OCI-LY1 (cell line): ENCODE data around the gene ARL15.

Source experiments
- H2AFZ ChIP-seq: fragments of 200-600 bp; sonication (generic), shearing (Covaris generic); 2 replicates; pipeline ENCODE4 v1.6.0; 2014; ENCODE audit warnings: antibody characterized with exemption, mild to moderate bottlenecking, low read length
- H3F3A ChIP-seq: fragments of 200-600 bp; sonication (generic), shearing (Covaris generic); 2 replicates; pipeline ENCODE4 v1.6.0; 2014; ENCODE audit warnings: mild to moderate bottlenecking, antibody characterized with exemption, low read length, moderate library complexity; ENCODE audit not compliant: insufficient read depth
- H3K27ac ChIP-seq: fragments of 200-600 bp; sonication (generic); 2 replicates; pipeline ENCODE4 v1.5.1; 2014; ENCODE audit warnings: low read length, mixed run types, mild to moderate bottlenecking, low read depth; ENCODE audit not compliant: poor library complexity, severe bottlenecking
- H3K27me3 ChIP-seq: fragments of 200-600 bp; sonication (generic); 2 replicates; pipeline ENCODE4 v1.6.0; 2014; ENCODE audit warnings: antibody characterized with exemption, mild to moderate bottlenecking, low read length, moderate library complexity; ENCODE audit not compliant: insufficient read depth
- H3K36me3 ChIP-seq: fragments of 200-600 bp; sonication (generic); 2 replicates; pipeline ENCODE4 v1.6.1; 2014; ENCODE audit warnings: mild to moderate bottlenecking, antibody characterized with exemption, low read length, moderate library complexity, mixed read lengths; ENCODE audit not compliant: insufficient read depth
- H3K4me1 ChIP-seq: fragments of 200-600 bp; sonication (generic); 2 replicates; pipeline ENCODE4 v1.5.1; 2014; ENCODE audit warnings: mild to moderate bottlenecking, low read length, moderate library complexity; ENCODE audit not compliant: insufficient read depth, severe bottlenecking
- H3K4me2 ChIP-seq: fragments of 200-600 bp; sonication (generic), shearing (Covaris generic); 2 replicates; pipeline ENCODE4 v1.6.1; 2014; ENCODE audit warnings: low read length
- H3K4me3 ChIP-seq: fragments of 200-600 bp; sonication (generic); 2 replicates; pipeline ENCODE4 v1.5.1; 2014; ENCODE audit warnings: low read length, low read depth, mild to moderate bottlenecking, mixed read lengths; ENCODE audit not compliant: poor library complexity, severe bottlenecking
- H3K79me2 ChIP-seq: fragments of 200-600 bp; shearing (Covaris generic); 2 replicates; pipeline ENCODE4 v1.6.1; 2016; ENCODE audit warnings: mixed run types, low read length, mixed read lengths; ENCODE audit not compliant: insufficient read depth
- H3K9ac ChIP-seq: fragments of 200-600 bp; sonication (generic), shearing (Covaris generic); 2 replicates; pipeline ENCODE4 v1.6.1; 2014; ENCODE audit warnings: mild to moderate bottlenecking, low read length, mixed read lengths
- H3K9me2 ChIP-seq: fragments of 200-600 bp; sonication (generic), shearing (Covaris generic); 2 replicates; pipeline ENCODE4 v1.6.1; 2014; ENCODE audit warnings: low read depth, mild to moderate bottlenecking, low read length, mixed read lengths
- H3K9me3 ChIP-seq: fragments of 200-600 bp; shearing (Covaris generic); 2 replicates; pipeline ENCODE4 v1.6.1; 2014; ENCODE audit warnings: low read length, mixed read lengths
- H4K20me1 ChIP-seq: fragments of 200-600 bp; sonication (generic), shearing (Covaris generic); 2 replicates; pipeline ENCODE4 v1.6.0; 2016; ENCODE audit warnings: mild to moderate bottlenecking, low read length; ENCODE audit not compliant: insufficient read depth
- EZH2 ChIP-seq: fragments of 200-600 bp; sonication (generic), shearing (Covaris generic); IDR thresholded peaks from 2 replicates; pipeline ENCODE4 v1.8.0; 2017; ENCODE audit warnings: borderline replicate concordance, mixed run types, mild to moderate bottlenecking, antibody characterized with exemption, low read length, moderate library complexity, mixed read lengths
- TF ChIP-seq, protein P1 (sequence below): fragments of 200-600 bp; sonication (generic), shearing (Covaris generic); IDR thresholded peaks from 2 replicates; pipeline ENCODE4 v1.5.1; 2017; ENCODE audit warnings: mild to moderate bottlenecking, antibody characterized with exemption, low read length, moderate library complexity, mixed read lengths

ARL15 gene

DNA sequence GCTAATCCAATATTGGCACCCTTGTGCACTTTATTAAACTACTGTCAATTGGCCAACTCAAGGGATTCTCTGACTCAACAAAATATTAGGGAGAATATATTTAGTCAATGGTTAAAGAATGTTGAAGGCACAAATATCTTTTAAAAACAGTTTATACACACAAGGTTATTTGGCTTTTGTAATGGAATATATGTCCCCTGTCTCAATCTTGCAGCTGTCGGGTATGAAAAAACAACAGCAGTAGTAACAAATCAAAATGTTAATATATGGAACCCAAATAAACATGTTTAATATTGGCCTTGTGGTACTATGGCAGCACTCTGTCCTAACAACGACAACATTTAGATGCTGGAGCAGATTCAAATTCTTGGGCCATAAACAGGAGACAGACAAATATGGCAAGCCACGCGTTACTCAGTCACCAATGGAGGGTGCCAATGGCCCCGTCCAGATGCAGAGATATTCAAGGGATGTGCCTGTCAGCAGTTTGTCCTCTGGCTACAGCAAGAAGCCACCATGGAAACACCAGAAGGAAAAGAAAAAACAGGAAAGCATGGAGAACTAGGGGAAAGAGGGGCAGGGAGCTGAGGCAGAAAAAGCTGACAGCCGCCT lies 408.0 kb downstream of the ARL15 start:
- Histone ChIP-seq H3K36me3 (peaks cover 42% of the 10 kb centered on the region), H3K27ac (no peak overlapping the region), H3F3A (no peaks in the 10 kb centered on the region), H3K9me3 (no peaks in the 10 kb centered on the region), H3K79me2 (no peaks in the 10 kb centered on the region), H2AFZ (no peak overlapping the region), H3K9ac (no peak overlapping the region), H3K4me3 (no peak overlapping the region), H3K4me1 (no peaks in the 10 kb centered on the region), H3K9me2 (no peaks in the 10 kb centered on the region), H3K4me2 (no peak overlapping the region), H4K20me1 (no peaks in the 10 kb centered on the region), H3K27me3 (no peaks in the 10 kb centered on the region)
- TF ChIP-seq, protein P1, sequence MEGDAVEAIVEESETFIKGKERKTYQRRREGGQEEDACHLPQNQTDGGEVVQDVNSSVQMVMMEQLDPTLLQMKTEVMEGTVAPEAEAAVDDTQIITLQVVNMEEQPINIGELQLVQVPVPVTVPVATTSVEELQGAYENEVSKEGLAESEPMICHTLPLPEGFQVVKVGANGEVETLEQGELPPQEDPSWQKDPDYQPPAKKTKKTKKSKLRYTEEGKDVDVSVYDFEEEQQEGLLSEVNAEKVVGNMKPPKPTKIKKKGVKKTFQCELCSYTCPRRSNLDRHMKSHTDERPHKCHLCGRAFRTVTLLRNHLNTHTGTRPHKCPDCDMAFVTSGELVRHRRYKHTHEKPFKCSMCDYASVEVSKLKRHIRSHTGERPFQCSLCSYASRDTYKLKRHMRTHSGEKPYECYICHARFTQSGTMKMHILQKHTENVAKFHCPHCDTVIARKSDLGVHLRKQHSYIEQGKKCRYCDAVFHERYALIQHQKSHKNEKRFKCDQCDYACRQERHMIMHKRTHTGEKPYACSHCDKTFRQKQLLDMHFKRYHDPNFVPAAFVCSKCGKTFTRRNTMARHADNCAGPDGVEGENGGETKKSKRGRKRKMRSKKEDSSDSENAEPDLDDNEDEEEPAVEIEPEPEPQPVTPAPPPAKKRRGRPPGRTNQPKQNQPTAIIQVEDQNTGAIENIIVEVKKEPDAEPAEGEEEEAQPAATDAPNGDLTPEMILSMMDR: no peak
- TF ChIP-seq EZH2: no peak

DNA sequence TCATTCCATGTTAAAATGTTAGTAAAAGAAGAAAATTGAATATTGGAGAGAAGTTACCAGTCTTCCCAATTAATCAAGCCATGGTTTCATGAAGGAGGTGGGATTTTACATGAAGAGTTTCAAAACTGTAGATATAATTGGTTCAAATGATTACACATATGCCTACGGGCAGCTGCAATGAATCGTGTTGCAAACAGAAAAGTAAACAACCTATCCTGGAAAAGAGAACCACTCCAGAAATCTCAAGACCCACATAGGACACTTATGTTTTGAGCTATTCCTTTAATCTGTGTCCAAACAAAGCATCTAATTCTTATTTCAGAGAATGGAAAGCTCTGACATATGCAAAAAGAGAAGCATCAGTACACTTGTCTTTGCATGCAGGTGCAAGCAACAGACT lies 409.7 kb downstream of the ARL15 start:
- Histone ChIP-seq H3K27me3 (no peaks in the 10 kb centered on the region), H4K20me1 (no peaks in the 10 kb centered on the region), H2AFZ (no peak overlapping the region), H3K4me1 (no peaks in the 10 kb centered on the region), H3K9ac (no peak overlapping the region), H3K9me3 (no peaks in the 10 kb centered on the region), H3K4me3 (no peak overlapping the region), H3K27ac (no peak overlapping the region), H3K36me3 (peaks cover 38% of the 10 kb centered on the region), H3F3A (no peaks in the 10 kb centered on the region), H3K4me2 (no peak overlapping the region), H3K9me2 (no peaks in the 10 kb centered on the region), H3K79me2 (no peaks in the 10 kb centered on the region)
- TF ChIP-seq EZH2: no peak
- TF ChIP-seq, protein P1: no peak

DNA sequence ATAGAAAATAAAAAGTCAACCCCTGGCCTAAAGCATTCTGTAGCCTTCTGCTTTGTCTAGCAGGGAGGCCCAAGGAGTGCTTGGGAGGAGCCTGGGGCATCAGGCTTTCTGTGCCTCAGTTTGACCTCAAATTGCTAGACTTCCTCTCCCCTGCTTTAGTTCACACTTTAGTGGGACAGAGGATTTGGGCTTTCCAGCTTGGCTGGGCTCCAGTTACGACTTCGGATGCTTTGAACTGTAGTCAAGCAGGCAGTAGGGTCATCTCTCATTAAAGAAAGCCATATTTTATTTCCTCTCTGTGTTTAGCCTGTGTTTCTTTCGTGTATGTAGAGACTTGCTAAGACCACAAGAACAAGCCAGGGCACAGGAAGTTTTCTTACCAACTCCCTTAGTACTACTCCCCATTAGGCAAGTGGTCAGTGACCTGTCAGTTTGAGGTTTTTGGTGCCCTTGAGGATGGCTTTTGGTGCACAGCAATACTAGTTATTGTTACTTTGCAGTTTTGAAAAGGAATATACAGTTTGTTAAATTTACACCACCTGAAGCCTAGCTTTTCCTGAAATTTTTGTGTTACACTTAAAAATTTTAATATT lies 415.2 kb downstream of the ARL15 start:
- H3F3A ChIP-seq: no peaks in the 10 kb centered on the region
- H3K4me2 ChIP-seq: no peak overlapping the region
- H3K9me2 ChIP-seq: no peaks in the 10 kb centered on the region
- no peak overlapping the region for H2AFZ ChIP-seq
- no peak overlapping the region for H3K27ac ChIP-seq
- peaks cover 48% of the 10 kb centered on the region for H3K36me3 ChIP-seq
- H3K4me3 ChIP-seq: no peak overlapping the region
- H3K9me3 ChIP-seq: no peaks in the 10 kb centered on the region
- H3K79me2 ChIP-seq: no peaks in the 10 kb centered on the region
- H4K20me1 ChIP-seq: no peaks in the 10 kb centered on the region
- H3K9ac ChIP-seq: no peak overlapping the region
- H3K27me3 ChIP-seq: no peaks in the 10 kb centered on the region
- H3K4me1 ChIP-seq: no peaks in the 10 kb centered on the region
- TF ChIP-seq, protein P1: no peak
- TF ChIP-seq EZH2: no peak
